GM23248 (cell line): ENCODE results near the gene MAGEA4. TPM values are rescaled to one million over a fixed set of nuclear protein-coding genes. Genes with fewer than 3 reads are reported as not detected.

Source experiments
- DNase-seq: peaks from one replicate; pipeline ENCODE4 v3.0.0-alpha.2; 2015
- H2AFZ ChIP-seq: fragments of 200-600 bp; sonication (generic); 2 replicates; pipeline ENCODE4 v1.6.1; 2016; ENCODE audit warnings: antibody characterized with exemption
- H3F3A ChIP-seq: fragments of 200-600 bp; sonication (generic); 2 replicates; pipeline ENCODE4 v1.6.1; 2016; ENCODE audit warnings: mild to moderate bottlenecking, antibody characterized with exemption, mixed run types; ENCODE audit not compliant: insufficient read depth
- H3K27ac ChIP-seq: fragments of 200-600 bp; sonication (generic); 2 replicates; pipeline ENCODE4 v1.5.1; 2016; ENCODE audit warnings: mild to moderate bottlenecking
- H3K27me3 ChIP-seq: fragments of 200-600 bp; sonication (generic); replicated peaks from 2 replicates; pipeline ENCODE4 v1.6.1; 2016; ENCODE audit warnings: mild to moderate bottlenecking; ENCODE audit not compliant: insufficient read depth
- H3K36me3 ChIP-seq: fragments of 200-600 bp; sonication (generic); 2 replicates; pipeline ENCODE4 v1.6.1; 2016; ENCODE audit warnings: low read depth, mild to moderate bottlenecking
- H3K4me1 ChIP-seq: fragments of 200-600 bp; sonication (generic); 2 replicates; pipeline ENCODE4 v1.6.1; 2016; ENCODE audit warnings: mild to moderate bottlenecking; ENCODE audit not compliant: insufficient read depth
- H3K4me2 ChIP-seq: fragments of 200-600 bp; sonication (generic); one replicate; pipeline ENCODE4 v1.6.1; 2016; ENCODE audit warnings: mild to moderate bottlenecking; ENCODE audit not compliant: unreplicated experiment
- H3K4me3 ChIP-seq: fragments of 200-600 bp; sonication (generic); 2 replicates; pipeline ENCODE4 v1.5.1; 2016; ENCODE audit warnings: mild to moderate bottlenecking
- H3K79me2 ChIP-seq: fragments of 200-600 bp; sonication (generic); 2 replicates; pipeline ENCODE4 v1.6.1; 2016; ENCODE audit warnings: mild to moderate bottlenecking; ENCODE audit not compliant: insufficient read depth
- H3K9ac ChIP-seq: fragments of 200-600 bp; sonication (generic); 2 replicates; pipeline ENCODE4 v1.6.1; 2016; ENCODE audit warnings: mild to moderate bottlenecking
- H3K9me2 ChIP-seq: fragments of 200-600 bp; sonication (generic); 2 replicates; pipeline ENCODE4 v1.6.1; 2016; ENCODE audit warnings: mixed run types, mild to moderate bottlenecking, moderate library complexity; ENCODE audit not compliant: insufficient read depth
- H3K9me3 ChIP-seq: fragments of 200-600 bp; sonication (generic); one replicate; pipeline ENCODE4 v1.6.1; 2017; ENCODE audit warnings: low read depth
- H4K20me1 ChIP-seq: fragments of 200-600 bp; sonication (generic); 2 replicates; pipeline ENCODE4 v1.6.0; 2016; ENCODE audit not compliant: insufficient read depth
- EZH2 ChIP-seq: fragments of 200-600 bp; sonication (generic); IDR thresholded peaks from 2 replicates; pipeline ENCODE4 v1.6.1; 2018; ENCODE audit warnings: antibody characterized with exemption, mild to moderate bottlenecking; ENCODE audit not compliant: insufficient read depth, poor library complexity, severe bottlenecking
- EZH2phosphoT487 ChIP-seq: fragments of 200-600 bp; sonication (generic); IDR thresholded peaks from 2 replicates; pipeline ENCODE4 v1.6.1; 2018; ENCODE audit warnings: antibody characterized with exemption, moderate library complexity, mild to moderate bottlenecking, low read depth; ENCODE audit not compliant: insufficient read depth
- WGBS, 2 experiments: methylation state at CpG; one replicate each; pipeline ENCODE4 v1.1.6; 2015 to 2017; ENCODE audit warnings: low lambda C conversion rate in 2 of 2, low coverage in 1 of 2; ENCODE audit errors: missing lambda C conversion rate in 2 of 2; 5-methylcytosine and 5-hydroxymethylcytosine counted together
- in situ Hi-C: fragments of 300-500 bp; cut with MboI; formaldehyde crosslinking; loops from 2 replicates; pipeline ENCODE4 v1.15.0; 2020
- polyA plus RNA-seq: library from polyadenylated mRNA; unstranded; fragments of >200 nt; fragmentation: Nextera tagmentation; extraction: Ambion mirVana; gene quantifications from 2 replicates; pipeline ENCODE4 v1.2.1, GENCODE V29; 2016
- total RNA-seq: library from RNA; depleted of rRNA; stranded (reverse); fragments of >200 nt; shearing (Covaris generic); gene quantifications from 2 replicates; pipeline ENCODE4 v1.2.3, GENCODE V29; 2014

MAGEA4 gene
- total and polyA plus RNA-seq, 2 experiments from 2014 or later: not detected

- Histone ChIP-seq H3K9me3 (no peaks in the 10 kb centered on the region), H2AFZ (no peak overlapping the region), H4K20me1 (no peaks in the 10 kb centered on the region), H3K27me3 (no peaks in the 10 kb centered on the region), H3F3A (no peaks in the 10 kb centered on the region), H3K36me3 (no peaks in the 10 kb centered on the region), H3K27ac (no peak overlapping the region), H3K9ac (no peak overlapping the region), H3K9me2 (no peaks in the 10 kb centered on the region), H3K79me2 (no peaks in the 10 kb centered on the region), H3K4me3 (no peak overlapping the region), H3K4me2 (no peak overlapping the region), H3K4me1 (no peaks in the 10 kb centered on the region)
- TF ChIP-seq EZH2phosphoT487: no peak
- no peak for TF ChIP-seq EZH2
- in situ Hi-C loops: no loop called here
- 88 to 92% methylated on average over 5 of the region's 6 CpGs for WGBS, 2 experiments
- DNase-seq: no peak
Observed at GRCh38 chrX:151923648-151924047, 11.0 kb downstream of the MAGEA4 start.

GRCh38 chrX:151929126-151929525 lies 16.4 kb downstream of the MAGEA4 start:
- Histone ChIP-seq H3K9me3 (no peaks in the 10 kb centered on the region), H3K36me3 (no peaks in the 10 kb centered on the region), H3K27ac (no peak overlapping the region), H3K9ac (no peak overlapping the region), H3K79me2 (no peaks in the 10 kb centered on the region), H2AFZ (no peak overlapping the region), H3K27me3 (no peaks in the 10 kb centered on the region), H3F3A (no peaks in the 10 kb centered on the region), H3K4me1 (no peaks in the 10 kb centered on the region), H3K4me2 (no peak overlapping the region), H3K9me2 (no peaks in the 10 kb centered on the region), H4K20me1 (no peaks in the 10 kb centered on the region), H3K4me3 (no peak overlapping the region)
- 0% methylated on average over 3 of the region's 4 CpGs; no CpG with 5 or more reads in 1 of the 2 experiments for WGBS, 2 experiments
- in situ Hi-C loops: no loop called here
- TF ChIP-seq EZH2phosphoT487: no peak
- TF ChIP-seq EZH2: no peak
- DNase-seq: no peak

GRCh38 chrX:151935358-151935757 lies 22.7 kb downstream of the MAGEA4 start:
- Histone ChIP-seq H2AFZ (no peak overlapping the region), H4K20me1 (no peaks in the 10 kb centered on the region), H3K9me3 (no peaks in the 10 kb centered on the region), H3K4me2 (no peak overlapping the region), H3K4me3 (no peak overlapping the region), H3K36me3 (no peaks in the 10 kb centered on the region), H3K9ac (no peak overlapping the region), H3K4me1 (no peaks in the 10 kb centered on the region), H3F3A (no peaks in the 10 kb centered on the region), H3K79me2 (no peaks in the 10 kb centered on the region), H3K27me3 (no peaks in the 10 kb centered on the region), H3K9me2 (no peaks in the 10 kb centered on the region), H3K27ac (no peak overlapping the region)
- no peak for DNase-seq
- WGBS, 2 experiments: 93 to 100% methylated on average over 1 of the region's 1 CpG
- in situ Hi-C loops: no loop called here
- TF ChIP-seq EZH2: no peak
- TF ChIP-seq EZH2phosphoT487: no peak

- no peaks in the 10 kb centered on the region for H4K20me1 ChIP-seq
- no peaks in the 10 kb centered on the region for H3K27me3 ChIP-seq
- H3K79me2 ChIP-seq: no peaks in the 10 kb centered on the region
- in situ Hi-C loops: no loop called here
- H2AFZ ChIP-seq: no peak overlapping the region
- H3K9ac ChIP-seq: no peak overlapping the region
- no peak for DNase-seq
- H3K9me2 ChIP-seq: no peaks in the 10 kb centered on the region
- no peak overlapping the region for H3K4me3 ChIP-seq
- no peak overlapping the region for H3K27ac ChIP-seq
- no peaks in the 10 kb centered on the region for H3K9me3 ChIP-seq
- no peaks in the 10 kb centered on the region for H3K4me1 ChIP-seq
- H3K36me3 ChIP-seq: no peaks in the 10 kb centered on the region
- TF ChIP-seq EZH2 (no peak), EZH2phosphoT487 (no peak)
- H3K4me2 ChIP-seq: no peak overlapping the region
- no peaks in the 10 kb centered on the region for H3F3A ChIP-seq
Observed at GRCh38 chrX:151938172-151938571, 25.5 kb downstream of the MAGEA4 start.

- H3K4me3 ChIP-seq: no peak overlapping the region
- no peak overlapping the region for H3K4me2 ChIP-seq
- no peaks in the 10 kb centered on the region for H3K9me2 ChIP-seq
- H4K20me1 ChIP-seq: no peaks in the 10 kb centered on the region
- DNase-seq: no peak
- in situ Hi-C loops: no loop called here
- peaks cover 4% of the 10 kb centered on the region; the same call in 1 of the 2 replicates for H3F3A ChIP-seq
- no peaks in the 10 kb centered on the region for H3K4me1 ChIP-seq
- peaks cover 12% of the 10 kb centered on the region; the same call in 1 of the 2 replicates for H3K36me3 ChIP-seq
- no peak overlapping the region for H3K27ac ChIP-seq
- TF ChIP-seq EZH2phosphoT487: no peak
- no peak for TF ChIP-seq EZH2
- H3K79me2 ChIP-seq: no peaks in the 10 kb centered on the region
- H2AFZ ChIP-seq: no peak overlapping the region
- no peak overlapping the region for H3K9ac ChIP-seq
- no peaks in the 10 kb centered on the region for H3K9me3 ChIP-seq
- no peaks in the 10 kb centered on the region for H3K27me3 ChIP-seq
- WGBS, 2 experiments: 99 to 100% methylated on average over 15 of the region's 15 CpGs
Observed at GRCh38 chrX:151954730-151955129, 42.0 kb downstream of the MAGEA4 start.
